HS-27A (cell line): ENCODE measurements around the gene MAMSTR.
"Not testable (repeated sequence)": the region's sequence is repeated elsewhere in the genome, so short reads cannot be mapped to it uniquely, and the experiment has no call there.

Experiments
- DNase-seq: peaks from one replicate; pipeline ENCODE4 v3.0.0-alpha.2; 2012; ENCODE audit warnings: low read depth, missing footprints

Gene MAMSTR, protein sequence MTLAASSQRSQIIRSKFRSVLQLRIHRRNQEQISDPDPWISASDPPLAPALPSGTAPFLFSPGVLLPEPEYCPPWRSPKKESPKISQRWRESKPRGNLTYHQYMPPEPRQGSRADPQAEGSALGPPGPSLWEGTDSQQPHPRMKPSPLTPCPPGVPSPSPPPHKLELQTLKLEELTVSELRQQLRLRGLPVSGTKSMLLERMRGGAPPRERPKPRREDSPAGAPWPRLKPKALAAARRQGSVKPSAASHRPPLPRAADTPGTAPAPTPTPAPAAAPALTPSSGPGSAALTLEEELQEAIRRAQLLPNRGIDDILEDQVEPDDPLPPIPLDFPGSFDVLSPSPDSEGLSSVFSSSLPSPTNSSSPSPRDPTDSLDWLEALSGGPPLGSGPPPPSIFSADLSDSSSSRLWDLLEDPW

GRCh38 chr19:48719263-48720171 lies at the start of gene MAMSTR:
Gene MAMSTR, minus strand, starts transcription at chr19:48719725. Its CDS starts 694 bp downstream, at chr19:48719031.
- no peak for DNase-seq

- DNase-seq, result no peak
Observed at GRCh38 chr19:48768994-48769713, 49.6 kb upstream of the MAMSTR start.

DNA sequence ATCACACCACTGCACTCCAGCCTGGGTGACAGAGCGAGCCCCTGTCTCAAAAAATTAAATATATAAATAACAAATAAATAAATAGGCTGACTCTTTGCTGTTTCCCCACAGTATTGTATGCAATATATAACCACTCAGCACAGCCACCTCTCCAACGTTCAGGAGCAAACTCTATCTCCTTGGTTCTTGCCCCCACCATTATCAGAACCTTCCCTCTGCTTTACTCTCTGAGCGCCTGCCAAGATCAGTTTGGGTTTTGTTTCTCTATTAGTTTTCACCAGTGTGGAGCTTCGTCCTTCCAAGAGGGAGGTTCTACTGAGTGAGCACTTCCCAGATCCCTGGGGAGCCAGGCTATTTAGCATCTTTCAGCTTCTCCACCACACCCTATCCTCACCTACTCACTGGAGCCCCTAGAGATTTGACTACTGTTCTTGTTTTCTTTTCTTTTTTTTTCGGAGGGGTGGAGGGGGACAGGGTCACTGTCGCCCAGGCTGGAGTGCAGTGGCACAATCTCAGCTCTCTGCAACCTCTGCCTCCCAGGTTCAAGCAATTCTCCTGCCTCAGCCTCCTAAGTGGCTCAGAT lies 48.7 kb upstream of the MAMSTR start:
- DNase-seq, result not testable (repeated sequence)

DNA sequence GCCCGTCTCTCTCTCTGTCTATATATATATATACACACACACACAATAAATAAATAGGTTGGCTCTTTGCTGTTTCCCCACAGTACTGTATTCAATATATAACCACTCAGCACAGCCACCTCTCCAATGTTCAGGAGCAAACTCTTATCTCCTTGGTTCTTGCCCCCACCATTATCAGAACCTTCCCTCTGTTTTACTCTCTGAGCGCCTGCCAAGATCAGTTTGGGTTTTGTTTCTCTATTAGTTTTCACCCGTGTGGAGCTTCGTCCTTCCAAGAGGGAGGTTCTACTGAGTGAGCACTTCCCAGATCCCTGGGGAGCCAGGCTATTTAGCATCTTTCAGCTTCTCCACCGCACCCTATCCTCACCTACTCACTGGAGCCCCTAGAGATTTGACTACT lies 46.3 kb upstream of the MAMSTR start:
- not testable (repeated sequence) for DNase-seq

DNA sequence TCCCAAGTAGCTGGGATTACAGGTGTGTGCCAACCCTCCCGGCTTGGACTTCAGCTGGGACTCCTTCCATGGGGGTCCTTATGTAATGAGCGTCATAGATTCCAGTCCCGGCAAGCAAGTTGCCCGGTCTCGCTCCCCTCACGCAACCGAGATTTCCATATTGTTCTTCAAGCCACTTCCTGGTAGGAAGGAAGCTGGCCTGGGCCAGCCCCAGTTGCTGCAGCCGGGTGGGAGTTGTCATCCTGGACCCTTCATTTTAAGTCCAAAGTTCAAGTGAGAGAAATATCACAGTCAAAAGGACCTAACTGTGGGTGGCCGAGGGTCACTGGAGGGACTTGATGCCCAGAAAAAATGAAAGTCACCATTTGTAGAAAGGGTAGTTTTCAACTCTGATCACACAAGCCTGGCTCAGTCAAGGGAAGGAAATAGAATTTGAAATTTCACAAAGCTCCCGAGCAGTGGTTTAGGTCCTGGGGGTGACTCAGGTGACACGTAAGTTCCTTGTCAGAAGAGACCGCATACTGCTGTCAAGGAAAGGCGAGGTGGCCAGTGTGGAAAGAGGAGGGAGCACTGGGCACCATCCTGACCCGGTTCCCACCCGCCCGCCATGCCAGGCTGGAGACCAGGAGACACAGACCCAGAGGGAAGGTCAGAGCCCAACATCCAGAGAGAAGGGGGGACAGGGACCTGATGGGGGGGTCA lies 41.1 kb upstream of the MAMSTR start:
- DNase-seq, result no peak

DNA sequence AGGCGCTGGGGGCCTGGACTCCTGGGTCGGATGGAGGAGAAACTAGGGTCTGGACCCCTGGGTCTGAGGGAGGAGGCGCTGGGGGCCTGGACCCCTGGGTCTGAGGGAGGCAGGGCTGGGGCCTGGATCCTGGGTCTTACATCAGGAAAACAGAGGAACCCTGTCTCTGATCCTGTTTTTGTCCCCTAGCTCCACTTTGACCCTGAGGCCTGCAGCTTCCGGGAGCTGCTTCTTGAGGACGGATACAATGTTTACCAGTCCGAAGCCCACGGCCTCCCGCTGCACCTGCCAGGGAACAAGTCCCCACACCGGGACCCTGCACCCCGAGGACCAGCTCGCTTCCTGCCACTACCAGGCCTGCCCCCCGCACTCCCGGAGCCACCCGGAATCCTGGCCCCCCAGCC lies 38.2 kb upstream of the MAMSTR start:
- DNase-seq, result no peak

DNA sequence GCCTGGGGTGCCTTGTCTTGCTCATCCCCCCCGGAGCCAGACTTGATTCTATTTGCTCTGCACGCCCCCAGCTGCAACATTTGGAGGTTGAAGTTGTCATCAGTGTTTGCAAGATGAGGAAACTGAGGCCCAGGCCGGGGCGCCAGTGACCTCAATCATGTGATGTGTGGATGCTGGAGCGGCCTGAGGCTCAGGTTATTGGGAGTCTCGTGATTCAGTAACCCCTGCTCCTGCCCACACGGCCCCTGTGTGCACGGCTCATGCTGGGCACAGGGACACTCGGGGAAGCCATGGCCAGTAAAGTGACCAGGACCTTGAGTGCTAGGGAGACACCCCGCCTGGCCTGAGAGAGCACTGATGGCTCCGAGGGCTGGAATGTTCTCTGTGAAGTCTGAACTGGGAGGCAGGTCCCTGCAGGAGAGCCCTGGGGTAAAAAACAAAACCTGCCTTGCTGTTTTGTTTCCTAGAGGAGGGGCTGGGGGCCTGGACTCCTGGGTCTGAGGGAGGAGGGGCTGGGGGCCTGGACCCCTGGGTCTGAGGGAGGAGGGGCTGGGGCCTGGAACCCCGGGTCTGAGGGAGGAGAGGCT lies 37.7 kb upstream of the MAMSTR start:
- no peak for DNase-seq

- no peak for DNase-seq
Observed at GRCh38 chr19:48756686-48757085, 37.2 kb upstream of the MAMSTR start.

DNA sequence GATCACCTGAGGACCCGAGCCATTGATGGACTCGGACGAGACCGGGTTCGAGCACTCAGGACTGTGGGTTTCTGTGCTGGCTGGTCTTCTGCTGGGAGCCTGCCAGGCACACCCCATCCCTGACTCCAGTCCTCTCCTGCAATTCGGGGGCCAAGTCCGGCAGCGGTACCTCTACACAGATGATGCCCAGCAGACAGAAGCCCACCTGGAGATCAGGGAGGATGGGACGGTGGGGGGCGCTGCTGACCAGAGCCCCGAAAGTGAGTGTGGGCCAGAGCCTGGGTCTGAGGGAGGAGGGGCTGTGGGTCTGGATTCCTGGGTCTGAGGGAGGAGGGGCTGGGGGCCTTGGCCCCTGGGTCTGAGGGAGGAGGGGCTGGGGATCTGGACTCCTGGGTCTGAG lies 36.7 kb upstream of the MAMSTR start:
- DNase-seq, result no peak

- DNase-seq, result no peak
Observed at GRCh38 chr19:48755787-48756186, 36.3 kb upstream of the MAMSTR start.

GRCh38 chr19:48755084-48755641 lies 35.6 kb upstream of the MAMSTR start, which contains the start of gene FGF21:
Gene FGF21, plus strand, starts transcription at chr19:48755524. Its CDS starts 713 bp downstream, at chr19:48756237.
- DNase-seq, result no peak

DNA sequence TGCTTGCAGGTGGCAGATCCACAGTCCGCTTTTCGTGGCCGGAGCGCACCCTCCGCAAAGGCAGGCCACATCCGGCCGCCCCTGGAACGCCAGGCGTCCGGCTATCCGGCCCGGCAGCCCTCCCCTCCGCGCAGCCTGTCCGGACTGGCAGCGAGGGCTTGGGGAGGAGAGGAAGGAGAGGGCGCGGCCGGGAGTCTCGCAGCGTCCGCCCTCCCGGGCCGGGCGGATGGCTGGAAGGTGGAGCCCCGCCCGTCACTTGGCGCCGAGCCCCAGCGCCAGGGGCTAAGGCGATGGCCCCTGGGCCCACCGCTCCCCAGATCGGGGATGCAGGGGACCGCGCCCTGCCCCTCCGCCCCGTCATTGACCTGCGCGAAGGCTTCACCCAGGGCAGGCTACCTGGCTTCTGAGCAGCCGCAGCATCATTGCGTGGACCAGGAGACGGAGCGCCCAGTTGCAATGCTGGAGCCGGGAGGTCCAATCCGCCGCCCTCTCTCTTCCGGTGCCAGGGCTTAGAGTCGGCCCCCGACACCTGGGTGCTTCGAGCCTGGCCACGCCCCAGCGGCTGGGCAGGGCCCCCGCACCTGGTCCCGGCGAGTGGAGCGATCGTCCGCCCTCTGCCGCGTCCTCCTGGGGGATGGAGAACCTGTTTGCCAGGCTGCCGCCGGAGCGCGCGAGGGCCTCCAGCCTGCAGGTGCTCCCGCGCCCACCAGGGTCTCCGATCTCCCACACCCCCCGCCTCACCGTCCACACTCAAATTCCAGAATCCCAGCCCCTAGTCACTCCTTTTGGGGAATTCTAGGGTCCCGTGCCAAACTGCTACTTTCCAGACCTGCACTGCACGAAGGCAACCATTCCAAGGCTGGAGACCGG lies 33.2 kb upstream of the MAMSTR start, which contains the start of gene FUT1:
Gene FUT1 (minus strand): TSS at position 146 of the 870 bp plus-strand sequence. CDS start 1,360 bp downstream, outside the sequence.
- no peak for DNase-seq

- no peak for DNase-seq
Observed at GRCh38 chr19:48751845-48752495, 32.4 kb upstream of the MAMSTR start.

GRCh38 chr19:48750771-48751504 lies 31.4 kb upstream of the MAMSTR start:
- no peak for DNase-seq

DNA sequence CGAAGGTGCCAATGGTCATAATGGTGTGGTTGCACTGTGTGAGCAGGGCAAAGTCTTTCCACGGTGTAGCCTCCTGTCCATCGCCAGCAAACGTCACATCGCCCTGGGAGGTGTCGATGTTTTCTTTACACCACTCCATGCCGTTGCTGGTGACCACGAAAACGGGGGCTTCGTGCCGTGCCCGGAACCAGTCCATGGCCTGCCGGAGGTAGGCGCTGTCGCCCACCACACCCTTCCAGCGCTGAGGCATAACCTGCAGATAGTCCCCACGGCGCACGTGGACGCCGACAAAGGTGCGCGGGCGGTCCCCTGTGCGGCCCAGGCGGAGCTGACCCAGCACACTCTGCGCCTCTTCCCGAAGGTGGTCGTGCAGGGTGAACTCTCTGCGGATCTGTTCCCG lies 30.8 kb upstream of the MAMSTR start:
- DNase-seq, result no peak

DNA sequence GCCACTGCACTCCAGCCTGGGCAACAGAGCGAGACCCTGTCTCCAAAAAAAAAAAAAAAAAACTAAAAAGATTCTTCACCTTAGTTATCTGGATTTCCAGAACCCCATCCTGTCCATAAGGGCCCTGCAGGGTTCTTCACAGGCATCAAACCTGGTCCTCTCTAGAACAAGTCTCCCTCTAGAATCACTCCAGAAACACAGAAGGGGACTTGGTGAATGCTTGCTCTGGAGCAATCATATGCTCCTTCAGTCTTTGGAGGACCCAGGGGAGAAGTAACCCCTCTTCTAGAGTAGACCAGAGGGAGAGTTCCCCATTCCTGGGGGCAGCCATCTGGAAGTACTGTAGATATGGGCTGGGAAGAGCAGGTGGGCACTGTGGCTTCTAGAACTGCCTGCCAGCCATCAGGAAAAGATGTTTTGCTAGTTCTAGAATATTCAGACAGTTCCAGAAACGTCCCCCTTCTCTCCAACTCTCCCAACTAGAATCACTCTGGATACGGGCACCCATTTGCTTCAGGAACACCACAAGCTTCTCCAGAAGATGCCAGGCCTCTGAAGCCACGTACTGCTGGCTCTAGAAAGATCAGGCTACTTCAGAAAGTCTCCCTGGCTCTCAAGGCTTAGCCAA lies 30.2 kb upstream of the MAMSTR start:
- no peak for DNase-seq

- peak; percentile 81 for DNase-seq
Observed at GRCh38 chr19:48746738-48747575, 27.4 kb upstream of the MAMSTR start, which contains the start of gene IZUMO1. Gene IZUMO1, minus strand, starts transcription at chr19:48746909. Its CDS starts 1,050 bp downstream, at chr19:48745859.
